KMS-11 (cell line): ENCODE measurements around the gene SPINK1.
"Not testable (repeated sequence)": the region's sequence is repeated elsewhere in the genome, so short reads cannot be mapped to it uniquely, and the experiment has no call there.

ENCODE experiments used
- H2AFZ ChIP-seq: fragments of 200-600 bp; sonication (generic); 2 replicates; pipeline ENCODE4 v1.6.1; 2016; ENCODE audit warnings: antibody characterized with exemption, mixed run types, low read depth
- H3K27ac ChIP-seq: fragments of 200-600 bp; sonication (generic); 2 replicates; pipeline ENCODE4 v1.6.1; 2016; ENCODE audit warnings: mild to moderate bottlenecking, mixed run types
- H3K27me3 ChIP-seq: fragments of 200-600 bp; sonication (generic); 2 replicates; pipeline ENCODE4 v1.6.1; 2017; ENCODE audit warnings: mild to moderate bottlenecking, low read depth, mixed run types, moderate library complexity; ENCODE audit not compliant: insufficient read depth
- H3K36me3 ChIP-seq: fragments of 200-600 bp; sonication (generic); 2 replicates; pipeline ENCODE4 v1.6.1; 2017; ENCODE audit warnings: mild to moderate bottlenecking, mixed run types; ENCODE audit not compliant: insufficient read depth
- H3K4me1 ChIP-seq: fragments of 200-600 bp; sonication (generic); 2 replicates; pipeline ENCODE4 v1.6.1; 2016; ENCODE audit warnings: mild to moderate bottlenecking, low read depth, mixed run types; ENCODE audit not compliant: poor library complexity, severe bottlenecking
- H3K4me2 ChIP-seq: fragments of 200-600 bp; sonication (generic); 2 replicates; pipeline ENCODE4 v1.7.0; 2016; ENCODE audit warnings: mild to moderate bottlenecking, mixed run types
- H3K4me3 ChIP-seq: fragments of 200-600 bp; sonication (generic); IDR thresholded peaks from 2 replicates; pipeline ENCODE4 v1.6.1; 2017; ENCODE audit warnings: low read depth, low read length, mixed read lengths; ENCODE audit not compliant: insufficient read depth
- H3K79me2 ChIP-seq: fragments of 200-600 bp; sonication (generic); 2 replicates; pipeline ENCODE4 v1.6.1; 2016; ENCODE audit warnings: low read depth, mixed run types; ENCODE audit not compliant: insufficient read depth
- H3K9ac ChIP-seq: fragments of 200-600 bp; sonication (generic); 2 replicates; pipeline ENCODE4 v1.6.1; 2016; ENCODE audit warnings: mild to moderate bottlenecking, mixed run types
- H4K20me1 ChIP-seq: fragments of 200-600 bp; sonication (generic); 2 replicates; pipeline ENCODE4 v1.6.1; 2016; ENCODE audit warnings: mild to moderate bottlenecking, mixed run types; ENCODE audit not compliant: insufficient read depth
- TF ChIP-seq, protein P1 (sequence below): fragments of 200-600 bp; sonication (generic); conservative IDR thresholded peaks from 2 replicates; pipeline ENCODE4 v1.6.1; 2017; ENCODE audit warnings: low read depth, mild to moderate bottlenecking, antibody characterized with exemption, low read length, moderate library complexity, mixed read lengths

SPINK1 gene

GRCh38 chr5:147826361-147826760 lies 5.1 kb downstream of the SPINK1 start:
- H2AFZ ChIP-seq, result no peak overlapping the region
- no peak overlapping the region for H3K27ac ChIP-seq
- H4K20me1 ChIP-seq, result no peaks in the 10 kb centered on the region
- no peaks in the 10 kb centered on the region for H3K36me3 ChIP-seq
- H3K27me3 ChIP-seq, result no peaks in the 10 kb centered on the region
- TF ChIP-seq, protein P1, sequence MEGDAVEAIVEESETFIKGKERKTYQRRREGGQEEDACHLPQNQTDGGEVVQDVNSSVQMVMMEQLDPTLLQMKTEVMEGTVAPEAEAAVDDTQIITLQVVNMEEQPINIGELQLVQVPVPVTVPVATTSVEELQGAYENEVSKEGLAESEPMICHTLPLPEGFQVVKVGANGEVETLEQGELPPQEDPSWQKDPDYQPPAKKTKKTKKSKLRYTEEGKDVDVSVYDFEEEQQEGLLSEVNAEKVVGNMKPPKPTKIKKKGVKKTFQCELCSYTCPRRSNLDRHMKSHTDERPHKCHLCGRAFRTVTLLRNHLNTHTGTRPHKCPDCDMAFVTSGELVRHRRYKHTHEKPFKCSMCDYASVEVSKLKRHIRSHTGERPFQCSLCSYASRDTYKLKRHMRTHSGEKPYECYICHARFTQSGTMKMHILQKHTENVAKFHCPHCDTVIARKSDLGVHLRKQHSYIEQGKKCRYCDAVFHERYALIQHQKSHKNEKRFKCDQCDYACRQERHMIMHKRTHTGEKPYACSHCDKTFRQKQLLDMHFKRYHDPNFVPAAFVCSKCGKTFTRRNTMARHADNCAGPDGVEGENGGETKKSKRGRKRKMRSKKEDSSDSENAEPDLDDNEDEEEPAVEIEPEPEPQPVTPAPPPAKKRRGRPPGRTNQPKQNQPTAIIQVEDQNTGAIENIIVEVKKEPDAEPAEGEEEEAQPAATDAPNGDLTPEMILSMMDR, result no peak
- H3K4me1 ChIP-seq, result no peaks in the 10 kb centered on the region
- no peak overlapping the region for H3K4me2 ChIP-seq
- no peak overlapping the region for H3K4me3 ChIP-seq
- H3K79me2 ChIP-seq, result no peaks in the 10 kb centered on the region
- H3K9ac ChIP-seq, result no peak overlapping the region

DNA sequence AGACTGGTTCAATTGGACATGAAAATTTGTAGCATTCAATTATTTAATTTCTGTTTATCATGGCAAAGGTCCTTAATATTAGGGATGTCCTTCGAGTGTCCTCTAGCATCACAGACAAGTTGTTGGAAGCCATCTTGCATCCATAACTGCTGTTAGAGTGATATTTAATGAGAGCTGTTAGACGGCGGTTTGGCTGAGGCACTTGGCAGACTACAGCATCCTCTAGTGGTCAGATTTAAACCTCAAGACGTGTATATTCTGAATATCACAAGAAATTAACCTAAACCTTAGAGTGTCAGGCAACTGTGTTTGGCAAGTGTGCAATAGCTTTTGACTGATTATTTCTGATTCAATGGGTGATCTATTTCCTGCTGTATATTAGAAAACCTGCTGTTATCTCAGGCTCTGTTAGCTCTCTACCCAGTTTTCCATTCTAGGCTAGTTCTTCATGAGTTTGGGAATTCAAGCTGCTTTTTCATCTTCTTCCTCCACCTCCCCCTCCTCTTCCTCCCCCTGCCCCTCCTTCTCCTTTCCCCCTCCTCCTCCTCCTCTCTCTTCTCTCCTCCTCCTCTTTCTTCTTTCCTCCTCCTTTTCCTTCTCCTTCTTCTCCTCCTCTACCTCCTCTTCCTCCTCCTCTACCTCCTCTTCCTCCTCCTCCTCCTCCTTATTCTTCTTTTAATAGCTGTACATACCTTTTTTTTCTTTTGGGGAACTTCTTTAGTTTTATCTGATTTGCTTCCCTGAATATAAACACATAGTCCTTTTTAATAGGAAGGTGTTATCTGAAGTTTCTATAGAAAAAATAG lies 8.6 kb downstream of the SPINK1 start:
- Histone ChIP-seq H3K79me2 (no peaks in the 10 kb centered on the region), H3K9ac (no peak overlapping the region), H3K27me3 (no peaks in the 10 kb centered on the region), H3K4me2 (no peak overlapping the region), H2AFZ (peak overlapping the region; percentile 15; the same call in 1 of the 2 replicates), H3K4me3 (no peak overlapping the region), H3K36me3 (no peaks in the 10 kb centered on the region), H4K20me1 (no peaks in the 10 kb centered on the region), H3K4me1 (no peaks in the 10 kb centered on the region), H3K27ac (no peak overlapping the region)
- TF ChIP-seq, protein P1, result peak; percentile 94

- not testable (repeated sequence) for H3K36me3 ChIP-seq, H3K79me2 ChIP-seq, H3K4me1 ChIP-seq, H3K27ac ChIP-seq, H3K27me3 ChIP-seq, H3K9ac ChIP-seq, H4K20me1 ChIP-seq, H3K4me3 ChIP-seq, H3K4me2 ChIP-seq
- peak overlapping the region; percentile 15; the same call in 1 of the 2 replicates for H2AFZ ChIP-seq
These were observed 9.2 kb downstream of the SPINK1 start for GRCh38 chr5:147822222-147822621.

DNA sequence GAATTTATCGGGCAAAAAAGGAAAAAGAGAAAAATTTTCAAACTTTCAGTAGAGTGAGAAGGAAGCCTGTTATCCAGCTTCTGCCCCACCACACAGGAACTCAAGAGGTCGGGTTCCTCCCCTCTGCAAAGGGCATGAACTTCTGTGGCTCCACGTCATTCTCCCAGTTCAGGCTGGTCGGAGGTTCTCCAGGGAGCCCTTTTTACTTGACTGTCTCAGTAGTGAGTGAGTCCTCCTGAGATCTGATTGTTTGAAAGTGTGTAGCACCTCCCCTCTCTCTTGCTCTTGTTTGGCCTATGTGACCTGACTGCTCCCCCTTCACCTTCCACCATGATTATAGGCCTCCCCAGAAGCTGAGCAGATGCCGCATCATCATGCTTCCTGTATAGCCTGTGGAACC lies 9.7 kb downstream of the SPINK1 start:
- TF ChIP-seq, protein P1, result no peak
- no peak overlapping the region for H3K4me3 ChIP-seq
- no peak overlapping the region for H3K9ac ChIP-seq
- no peaks in the 10 kb centered on the region for H4K20me1 ChIP-seq
- no peaks in the 10 kb centered on the region for H3K36me3 ChIP-seq
- no peaks in the 10 kb centered on the region for H3K27me3 ChIP-seq
- peak overlapping the region; percentile 15; the same call in 1 of the 2 replicates for H2AFZ ChIP-seq
- H3K4me1 ChIP-seq, result no peaks in the 10 kb centered on the region
- no peak overlapping the region for H3K27ac ChIP-seq
- no peak overlapping the region for H3K4me2 ChIP-seq
- no peaks in the 10 kb centered on the region for H3K79me2 ChIP-seq

DNA sequence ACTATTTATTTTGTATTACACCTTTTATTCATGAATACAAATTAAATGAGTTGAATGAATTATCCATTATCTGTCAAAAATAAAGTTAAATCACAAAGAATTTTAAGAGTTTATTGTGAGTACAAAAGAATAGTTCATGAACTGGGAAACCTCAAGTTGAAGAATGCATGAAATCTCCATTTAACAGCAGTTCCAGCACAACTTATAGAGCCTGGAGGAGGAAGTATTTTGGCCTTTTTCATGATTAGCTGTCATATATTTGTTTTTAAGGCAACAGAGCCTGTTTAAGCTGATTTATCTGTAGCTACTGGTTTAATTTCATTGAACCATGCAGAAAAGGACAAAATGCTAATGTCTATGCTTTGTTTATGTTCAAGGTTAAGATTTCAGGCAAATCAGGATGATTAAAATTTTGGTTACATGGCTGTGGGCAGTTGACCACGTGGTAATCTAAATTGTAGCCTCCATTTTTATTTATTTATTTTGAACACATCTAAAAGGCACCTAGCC lies 12.2 kb downstream of the SPINK1 start:
- TF ChIP-seq, protein P1, result no peak
- H3K9ac ChIP-seq, result no peak overlapping the region
- no peak overlapping the region for H3K27ac ChIP-seq
- H4K20me1 ChIP-seq, result no peaks in the 10 kb centered on the region
- H3K36me3 ChIP-seq, result no peaks in the 10 kb centered on the region
- H3K4me2 ChIP-seq, result no peak overlapping the region
- no peak overlapping the region for H3K4me3 ChIP-seq
- no peak overlapping the region for H2AFZ ChIP-seq
- no peaks in the 10 kb centered on the region for H3K4me1 ChIP-seq
- no peaks in the 10 kb centered on the region for H3K79me2 ChIP-seq
- no peaks in the 10 kb centered on the region for H3K27me3 ChIP-seq
